Keratinocyte (primary cell): ENCODE data around the gene NUDT3. TPM values are rescaled to one million over a fixed set of nuclear protein-coding genes. Genes with fewer than 3 reads are reported as not detected.
"Not testable (repeated sequence)": the region's sequence is repeated elsewhere in the genome, so short reads cannot be mapped to it uniquely, and the experiment has no call there.

Experiments
- DNase-seq: peaks from one replicate; pipeline ENCODE4 v3.0.0-alpha.2; 2011; ENCODE audit warnings: low read depth, missing footprints, low spot score
- FAIRE-seq: peaks from 2 replicates; lab custom pipeline; 2011; peaks lifted over from hg19 to GRCh38; lab: Jason Lieb, UNC
- H2AFZ ChIP-seq: 2 replicates; pipeline ENCODE4 v1.6.0; 2012; ENCODE audit warnings: low read length, control low read depth, inconsistent platforms; ENCODE audit not compliant: control insufficient read depth
- H3K27ac ChIP-seq: 2 replicates; pipeline ENCODE4 v1.5.1; 2011; ENCODE audit warnings: low read length; ENCODE audit not compliant: control insufficient read depth, insufficient read depth
- H3K27me3 ChIP-seq: 3 replicates; pipeline ENCODE4 v1.6.0; 2011; ENCODE audit warnings: low read length; ENCODE audit not compliant: control insufficient read depth, insufficient read depth; ENCODE audit errors: extremely low read depth
- H3K36me3 ChIP-seq, 2 experiments: 2 replicates in 1 of 2; 3 replicates in 1 of 2; pipeline ENCODE4 v1.5.1; 2011; ENCODE audit warnings: low read length in 2 of 2, mild to moderate bottlenecking in 1 of 2; ENCODE audit not compliant: control insufficient read depth in 2 of 2, insufficient read depth in 2 of 2; ENCODE audit errors: extremely low read depth in 1 of 2
- H3K4me1 ChIP-seq: 3 replicates; pipeline ENCODE4 v1.5.1; 2011; ENCODE audit warnings: low read length; ENCODE audit not compliant: control insufficient read depth, insufficient read depth; ENCODE audit errors: extremely low read depth
- H3K4me2 ChIP-seq: 3 replicates; pipeline ENCODE4 v1.6.0; 2011; ENCODE audit warnings: low read depth, low read length; ENCODE audit not compliant: control insufficient read depth, insufficient read depth; ENCODE audit errors: extremely low read depth
- H3K4me3 ChIP-seq, 3 experiments: fragments of 200-600 bp in 1 of 3; sonication (generic) in 1 of 3; 2 replicates in 2 of 3; 3 replicates in 1 of 3; pipeline ENCODE4 v1.5.1; 2011 to 2016; ENCODE audit warnings: low read length in 3 of 3, mild to moderate bottlenecking in 3 of 3, control low read depth in 2 of 3, inconsistent platforms in 1 of 3, low read depth in 1 of 3, mixed read lengths in 1 of 3, mixed run types in 1 of 3, moderate library complexity in 1 of 3; ENCODE audit not compliant: control insufficient read depth in 2 of 3, insufficient read depth in 2 of 3; ENCODE audit errors: extremely low read depth in 1 of 3
- H3K79me2 ChIP-seq: 2 replicates; pipeline ENCODE4 v1.6.0; 2012; ENCODE audit warnings: low read length; ENCODE audit not compliant: control insufficient read depth, insufficient read depth
- H3K9ac ChIP-seq: 3 replicates; pipeline ENCODE4 v1.6.0; 2011; ENCODE audit warnings: low read length; ENCODE audit not compliant: control insufficient read depth, insufficient read depth; ENCODE audit errors: extremely low read depth
- H3K9me1 ChIP-seq: 3 replicates; pipeline ENCODE4 v1.6.0; 2011; ENCODE audit warnings: low read length; ENCODE audit not compliant: control insufficient read depth, insufficient read depth; ENCODE audit errors: extremely low read depth
- H3K9me3 ChIP-seq: 2 replicates; pipeline ENCODE4 v1.5.1; 2012; ENCODE audit warnings: low read depth, low read length; ENCODE audit not compliant: control insufficient read depth
- H4K20me1 ChIP-seq: 3 replicates; pipeline ENCODE4 v1.6.0; 2011; ENCODE audit warnings: low read length; ENCODE audit not compliant: control insufficient read depth, insufficient read depth; ENCODE audit errors: extremely low read depth
- EZH2 ChIP-seq: IDR thresholded peaks from one replicate; pipeline ENCODE4 v1.6.1; 2012; ENCODE audit warnings: inconsistent platforms, mild to moderate bottlenecking, low read length, moderate library complexity
- dilution Hi-C: fragments of 300-500 bp; cut with MboI; formaldehyde crosslinking; loops from one replicate; pipeline ENCODE4 v1.7.0; 2020; ENCODE audit warnings: low sequenced_read_pairs; ENCODE audit not compliant: extremely low pct_ligation_motif_present
- polyA plus RNA-seq, 5 experiments: library from polyadenylated mRNA; depleted of rRNA in 3 of 5; stranded (reverse) in 3 of 5; stranded (forward) in 1 of 5; unstranded in 1 of 5; fragments of >200 nt; gene quantifications; 1 replicate in 1 of 5; 2 replicates in 3 of 5; 3 replicates in 1 of 5; pipeline versions ENCODE4 v1.2.1 to v1.2.3, GENCODE V29; 2011 to 2012; ENCODE audit warnings: missing spikeins in 2 of 5, low read depth in 1 of 5, low replicate concordance in 1 of 5
- TF ChIP-seq, protein P1 (sequence below), 3 experiments: IDR thresholded peaks in 1 of 3; conservative IDR thresholded peaks in 1 of 3; optimal IDR thresholded peaks in 1 of 3; 2 replicates in 2 of 3; 3 replicates in 1 of 3; pipeline versions ENCODE3 to v1.5.1; 2011; ENCODE audit warnings: low read length in 3 of 3, mild to moderate bottlenecking in 3 of 3, moderate library complexity in 2 of 3, control low read depth in 1 of 3, inconsistent platforms in 1 of 3; ENCODE audit not compliant: insufficient read depth in 2 of 3; ENCODE audit errors: extremely low read depth in 1 of 3

NUDT3 gene
- polyA plus RNA-seq, 1 donor (not counting 4 experiments of a cell fraction or from before 2014, with no cell fraction given), result 16.5 TPM

GRCh38 chr6:34245032-34245760 is 147.3 kb downstream of the NUDT3 start:
- DNase-seq, H3K9me1 ChIP-seq, H3K4me3 ChIP-seq, H2AFZ ChIP-seq, FAIRE-seq, dilution Hi-C loops, H3K9me3 ChIP-seq, H3K27me3 ChIP-seq, H3K27ac ChIP-seq: not testable (repeated sequence)
- Histone ChIP-seq H3K79me2 (peaks cover 12% of the 10 kb centered on the region), H3K36me3 (peaks cover 23 to 27% of the 10 kb centered on the region in 2 experiments), H4K20me1 (peaks cover 23% of the 10 kb centered on the region), H3K4me2 (peak overlapping the region; percentile 35), H3K9ac (peak overlapping the region; percentile 9), H3K4me1 (peaks cover 78% of the 10 kb centered on the region)

DNA sequence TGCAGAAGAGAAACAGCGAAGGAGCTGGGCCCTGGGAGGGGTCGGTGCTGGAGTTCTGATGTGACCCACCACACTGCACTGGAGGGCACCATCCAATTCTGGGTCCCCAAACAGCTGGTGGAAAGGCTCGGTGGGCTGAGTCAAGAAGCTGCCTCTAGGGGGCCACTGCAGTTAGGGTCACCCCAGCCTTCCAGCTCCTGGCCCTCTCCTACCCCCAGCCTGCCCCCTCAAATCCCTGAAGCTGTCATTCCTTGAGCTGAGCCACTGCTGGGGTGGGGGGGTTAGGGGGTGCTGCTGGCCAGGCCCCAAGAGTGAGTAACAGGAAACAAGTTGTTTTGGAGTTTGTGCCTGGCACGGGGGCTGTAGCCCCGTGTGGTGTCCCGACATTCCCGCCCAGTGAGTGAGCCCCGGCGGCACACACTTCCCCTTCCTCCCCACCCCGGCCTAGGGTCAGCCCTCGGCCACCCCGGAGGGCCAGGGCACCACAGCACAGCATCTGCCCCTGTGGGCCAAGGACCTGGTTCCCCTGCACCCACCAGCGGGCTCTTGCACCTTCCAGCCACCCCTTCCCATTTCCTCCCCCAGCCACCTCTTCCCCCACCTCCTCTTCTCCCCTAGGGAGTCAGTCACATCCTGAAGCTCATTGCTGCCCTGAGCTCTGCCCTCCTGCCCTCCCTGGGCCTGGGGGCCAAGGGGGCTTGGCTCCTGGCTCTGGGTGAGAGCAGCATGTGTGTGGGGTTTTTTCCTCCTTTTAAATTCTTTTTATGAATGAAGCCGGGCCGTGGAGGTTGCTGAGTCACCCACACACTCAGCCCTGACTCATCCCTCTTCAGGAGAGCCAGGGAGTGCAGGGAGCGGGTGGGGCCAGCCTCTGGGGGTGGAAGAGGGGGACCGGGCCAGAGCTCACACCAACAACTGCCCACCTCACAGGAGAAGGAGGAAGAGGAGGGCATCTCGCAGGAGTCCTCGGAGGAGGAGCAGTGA is 148.3 kb downstream of the NUDT3 start:
- peaks cover 84% of the 10 kb centered on the region for H3K4me1 ChIP-seq
- dilution Hi-C loops, result no loop called here
- H3K4me3 ChIP-seq, result peak overlapping the region in 2 of 3 experiments; percentile 36 to 48
- DNase-seq (peak; percentile 72), FAIRE-seq (no peak)
- peaks cover 25% of the 10 kb centered on the region for H4K20me1 ChIP-seq
- no peak for TF ChIP-seq EZH2
- TF ChIP-seq, protein P1, sequence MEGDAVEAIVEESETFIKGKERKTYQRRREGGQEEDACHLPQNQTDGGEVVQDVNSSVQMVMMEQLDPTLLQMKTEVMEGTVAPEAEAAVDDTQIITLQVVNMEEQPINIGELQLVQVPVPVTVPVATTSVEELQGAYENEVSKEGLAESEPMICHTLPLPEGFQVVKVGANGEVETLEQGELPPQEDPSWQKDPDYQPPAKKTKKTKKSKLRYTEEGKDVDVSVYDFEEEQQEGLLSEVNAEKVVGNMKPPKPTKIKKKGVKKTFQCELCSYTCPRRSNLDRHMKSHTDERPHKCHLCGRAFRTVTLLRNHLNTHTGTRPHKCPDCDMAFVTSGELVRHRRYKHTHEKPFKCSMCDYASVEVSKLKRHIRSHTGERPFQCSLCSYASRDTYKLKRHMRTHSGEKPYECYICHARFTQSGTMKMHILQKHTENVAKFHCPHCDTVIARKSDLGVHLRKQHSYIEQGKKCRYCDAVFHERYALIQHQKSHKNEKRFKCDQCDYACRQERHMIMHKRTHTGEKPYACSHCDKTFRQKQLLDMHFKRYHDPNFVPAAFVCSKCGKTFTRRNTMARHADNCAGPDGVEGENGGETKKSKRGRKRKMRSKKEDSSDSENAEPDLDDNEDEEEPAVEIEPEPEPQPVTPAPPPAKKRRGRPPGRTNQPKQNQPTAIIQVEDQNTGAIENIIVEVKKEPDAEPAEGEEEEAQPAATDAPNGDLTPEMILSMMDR (optimal IDR thresholded peaks at IDR 0.05 in 1 of 3, IDR thresholded peaks at IDR 0.05 in 1 of 3, conservative IDR thresholded peaks at IDR 0.05 in 1 of 3; ENCODE audit: extremely low read depth in 1 of 3, insufficient read depth in 2 of 3, low read length in 3 of 3), result peak in 2 of 3 experiments; percentile 17 to 34
- H3K79me2 ChIP-seq, result peaks cover 22% of the 10 kb centered on the region
- H3K9ac ChIP-seq, result peak overlapping the region; percentile 69
- no peak overlapping the region for H2AFZ ChIP-seq
- H3K4me2 ChIP-seq, result peak overlapping the region; percentile 67
- peaks cover 25 to 37% of the 10 kb centered on the region in 2 experiments for H3K36me3 ChIP-seq
- H3K9me1 ChIP-seq, result peaks cover 10% of the 10 kb centered on the region
- H3K9me3 ChIP-seq, result no peaks in the 10 kb centered on the region
- H3K27ac ChIP-seq, result peak overlapping the region; percentile 87
- H3K27me3 ChIP-seq, result no peaks in the 10 kb centered on the region
